ENCODE results near the gene ATP8B4. TPM values are rescaled to one million over a fixed set of nuclear protein-coding genes. Genes with fewer than 3 reads are reported as not detected.
A peak's percentile ranks its signal among the peaks of the same experiment; 100 is the strongest.

ATP8B4 gene
- total RNA-seq, 6 experiments from 2014 or later, result 4.5 to 10.1 (median 6.7) TPM

DNA sequence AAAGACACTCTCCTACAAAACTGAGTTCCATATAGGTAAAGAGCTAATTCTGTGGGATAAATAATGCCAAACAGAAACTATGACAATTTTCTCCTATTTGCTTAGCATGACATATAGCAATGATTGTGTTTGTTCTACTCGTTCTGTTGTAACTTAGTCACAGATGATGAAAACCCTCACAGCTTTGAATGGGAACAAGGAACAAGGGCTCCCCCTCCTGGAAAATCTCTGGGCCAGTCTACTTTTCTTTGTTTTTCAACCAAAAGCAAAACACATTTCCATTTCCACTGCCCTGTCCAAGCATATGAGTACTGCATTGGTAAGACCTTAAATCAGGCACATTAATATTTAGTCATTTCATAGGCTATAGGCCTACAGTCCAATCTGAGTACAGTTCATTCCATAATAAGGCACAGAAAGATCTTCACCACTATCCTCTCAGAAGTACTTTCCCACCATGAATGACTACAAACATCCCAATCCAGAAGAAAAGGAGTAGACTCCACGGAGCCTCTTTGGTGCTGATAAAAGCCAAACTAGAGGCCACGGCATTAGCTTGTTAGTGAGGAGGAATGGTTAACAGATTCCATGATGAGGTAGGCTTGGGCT lies 67.1 kb downstream of the ATP8B4 start:
- no peaks in the 10 kb centered on the region for H3K27me3 ChIP-seq
- peak in 1 of 3 donors; percentile 53 for DNase-seq
- no peak overlapping the region for H3K27ac ChIP-seq
- TF ChIP-seq, protein P1, sequence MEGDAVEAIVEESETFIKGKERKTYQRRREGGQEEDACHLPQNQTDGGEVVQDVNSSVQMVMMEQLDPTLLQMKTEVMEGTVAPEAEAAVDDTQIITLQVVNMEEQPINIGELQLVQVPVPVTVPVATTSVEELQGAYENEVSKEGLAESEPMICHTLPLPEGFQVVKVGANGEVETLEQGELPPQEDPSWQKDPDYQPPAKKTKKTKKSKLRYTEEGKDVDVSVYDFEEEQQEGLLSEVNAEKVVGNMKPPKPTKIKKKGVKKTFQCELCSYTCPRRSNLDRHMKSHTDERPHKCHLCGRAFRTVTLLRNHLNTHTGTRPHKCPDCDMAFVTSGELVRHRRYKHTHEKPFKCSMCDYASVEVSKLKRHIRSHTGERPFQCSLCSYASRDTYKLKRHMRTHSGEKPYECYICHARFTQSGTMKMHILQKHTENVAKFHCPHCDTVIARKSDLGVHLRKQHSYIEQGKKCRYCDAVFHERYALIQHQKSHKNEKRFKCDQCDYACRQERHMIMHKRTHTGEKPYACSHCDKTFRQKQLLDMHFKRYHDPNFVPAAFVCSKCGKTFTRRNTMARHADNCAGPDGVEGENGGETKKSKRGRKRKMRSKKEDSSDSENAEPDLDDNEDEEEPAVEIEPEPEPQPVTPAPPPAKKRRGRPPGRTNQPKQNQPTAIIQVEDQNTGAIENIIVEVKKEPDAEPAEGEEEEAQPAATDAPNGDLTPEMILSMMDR (IDR thresholded peaks at IDR 0.05), result peak; percentile 60 to 70 (median 68)
- TF ChIP-seq POLR2A (IDR thresholded peaks at IDR 0.05), result no peak
- no peaks in the 10 kb centered on the region for H3K9me3 ChIP-seq
- no peaks in the 10 kb centered on the region for H3K36me3 ChIP-seq
- 0% methylated on average over 1 of the region's 3 CpGs for WGBS (ENCODE audit: insufficient coverage, low coverage, low lambda C conversion rate, missing lambda C conversion rate)
- peak; percentile 78 to 95 (median 88) for ATAC-seq
- H3K4me3 ChIP-seq, result no peak overlapping the region
- no peaks in the 10 kb centered on the region for H3K4me1 ChIP-seq
- intact Hi-C loops (cut with DNase I), result no loop called here

DNA sequence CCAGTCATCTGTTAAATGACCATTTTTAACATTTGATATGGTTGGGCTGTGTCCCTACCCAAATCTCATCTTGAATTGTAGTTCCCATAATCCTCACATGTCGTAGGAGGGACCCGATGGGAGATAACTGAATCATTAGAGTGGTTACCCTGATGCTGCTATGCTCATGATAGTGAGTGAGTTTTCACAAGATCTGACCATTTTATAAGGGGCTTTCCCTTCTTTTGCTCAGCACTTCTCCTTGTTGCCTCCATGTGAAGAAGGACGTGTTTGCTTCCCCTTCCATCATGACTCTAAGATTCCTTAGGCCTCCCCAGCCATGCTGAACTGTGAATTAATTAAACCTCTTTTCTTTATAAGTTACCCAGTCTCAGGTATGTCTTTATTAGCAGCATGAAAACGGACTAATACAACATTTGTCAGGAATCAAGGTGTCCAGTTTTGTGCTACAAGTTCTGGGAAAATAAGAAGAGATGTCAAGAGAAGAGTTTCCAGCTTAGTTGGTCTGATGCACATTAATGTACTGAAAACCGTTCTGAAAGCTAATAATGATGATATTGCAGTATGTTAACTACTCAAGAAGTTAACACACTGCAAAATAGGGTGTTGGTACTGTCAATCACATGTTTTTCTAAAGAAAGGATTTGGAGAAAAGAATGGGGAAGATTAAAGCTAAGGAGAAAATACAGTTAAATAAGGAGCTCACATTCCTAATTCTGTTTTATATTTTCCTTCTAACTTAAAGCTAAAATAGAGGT lies 67.9 kb downstream of the ATP8B4 start:
- intact Hi-C loops (cut with DNase I), result no loop called here
- no peak overlapping the region for H3K27ac ChIP-seq
- ATAC-seq, result no peak

DNA sequence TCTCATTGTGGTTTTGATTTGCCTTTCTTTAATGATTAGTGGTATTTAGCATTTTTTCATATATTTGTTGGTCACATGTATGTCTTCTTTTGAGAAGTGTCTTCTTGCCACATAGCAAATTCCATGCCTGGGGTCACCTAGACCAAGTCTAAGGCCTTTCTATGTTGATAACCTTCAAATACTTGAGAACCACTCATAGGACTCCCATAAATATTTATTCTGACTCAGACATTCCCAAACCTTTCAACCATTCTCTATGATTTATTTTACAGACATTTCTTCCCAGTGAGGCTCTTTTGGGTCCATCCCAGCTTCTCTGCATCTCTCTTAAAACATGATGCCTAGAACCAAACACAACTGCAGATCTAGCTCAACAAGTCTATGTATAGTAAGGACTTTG lies 69.2 kb downstream of the ATP8B4 start:
- ATAC-seq (no peak), DNase-seq (no peak)
- Histone ChIP-seq H3K36me3 (no peaks in the 10 kb centered on the region), H3K4me1 (no peaks in the 10 kb centered on the region), H3K9me3 (no peaks in the 10 kb centered on the region), H3K4me3 (no peak overlapping the region), H3K27me3 (no peaks in the 10 kb centered on the region), H3K27ac (no peak overlapping the region)
- intact Hi-C loops (cut with DNase I), result no loop called here
- TF ChIP-seq, protein P1 (IDR thresholded peaks at IDR 0.05), result no peak
- no peak for TF ChIP-seq POLR2A (IDR thresholded peaks at IDR 0.05)

More for the DNA sequence above, 67.9 kb downstream of the ATP8B4 start:
- Histone ChIP-seq H3K4me3 (no peak overlapping the region), H3K4me1 (no peaks in the 10 kb centered on the region), H3K36me3 (no peaks in the 10 kb centered on the region), H3K9me3 (no peaks in the 10 kb centered on the region), H3K27me3 (no peaks in the 10 kb centered on the region)
- 79% methylated on average over 5 of the region's 5 CpGs for WGBS (ENCODE audit: insufficient coverage, low coverage, low lambda C conversion rate, missing lambda C conversion rate)
- no peak for DNase-seq
- TF ChIP-seq POLR2A (IDR thresholded peaks at IDR 0.05), result no peak
- TF ChIP-seq, protein P1 (IDR thresholded peaks at IDR 0.05), result no peak

DNA sequence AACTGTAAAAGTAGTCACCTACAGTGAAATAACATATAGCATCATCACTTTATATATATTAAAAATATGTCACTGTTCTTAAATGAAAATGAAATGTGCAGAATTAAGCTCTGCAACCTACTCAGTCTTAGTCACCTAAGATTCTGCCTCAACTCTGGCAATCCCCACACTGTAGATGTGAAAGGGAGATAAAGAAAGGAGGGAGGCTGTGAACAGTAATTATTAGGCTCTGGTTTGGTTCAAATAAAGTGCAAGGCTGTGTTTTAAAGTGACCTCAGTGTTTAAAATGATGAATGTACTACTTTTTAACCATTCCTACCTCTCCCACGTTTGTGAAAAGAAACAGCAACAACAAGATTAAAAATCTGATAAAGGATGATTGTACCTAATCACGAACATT lies 72.2 kb downstream of the ATP8B4 start:
- 45% methylated on average over 2 of the region's 2 CpGs for WGBS (ENCODE audit: insufficient coverage, low coverage, low lambda C conversion rate, missing lambda C conversion rate)
- Histone ChIP-seq H3K36me3 (no peaks in the 10 kb centered on the region), H3K4me3 (no peak overlapping the region), H3K9me3 (peaks cover 0 to 7% (median 0%) of the 10 kb centered on the region in 4 donors), H3K27me3 (no peaks in the 10 kb centered on the region), H3K27ac (no peak overlapping the region), H3K4me1 (no peaks in the 10 kb centered on the region)
- intact Hi-C loops (cut with DNase I), result no loop called here
- TF ChIP-seq, protein P1 (IDR thresholded peaks at IDR 0.05), result no peak
- TF ChIP-seq POLR2A (IDR thresholded peaks at IDR 0.05), result no peak
- ATAC-seq, result no peak
- DNase-seq, result no peak

Data from right lobe of liver (tissue), 6 donors.